ENCODE results near the gene TP73. TPM values are rescaled to one million over a fixed set of nuclear protein-coding genes. Genes with fewer than 3 reads are reported as not detected.

TP73 gene
- total RNA-seq, 1 experiment from 2014 or later, result 0.82 TPM

GRCh38 chr1:3702528-3702927 is 50.2 kb downstream of the TP73 start:
- TF ChIP-seq CTCF (IDR thresholded peaks at IDR 0.05; ENCODE audit: unreplicated experiment), result no peak
- peaks cover 34% of the 10 kb centered on the region for H3K4me1 Mint-ChIP-seq (ENCODE audit: insufficient read depth, unreplicated experiment)
- CTCF ChIA-PET, result interaction anchor here (0.6 to 4.0 kb wide), 7 partner anchors 9 to 1172 kb away, joined by 3 to 19 read pairs (median 5); no protein-coding TSS in a partner anchor

GRCh38 chr1:3702990-3703728 is 50.8 kb downstream of the TP73 start:
- no peaks in the 10 kb centered on the region for H3K36me3 Mint-ChIP-seq (ENCODE audit: insufficient read depth, unreplicated experiment)
- H3K27ac Mint-ChIP-seq (ENCODE audit: low read depth, unreplicated experiment), result peak overlapping the region; percentile 46
- peak; percentile 19 for TF ChIP-seq CTCF (IDR thresholded peaks at IDR 0.05; ENCODE audit: unreplicated experiment)
- intact Hi-C loops (cut with micrococcal nuclease), result no loop called here
- no TSS peak for BruUV-seq (replicated peaks)
- H3K4me3 Mint-ChIP-seq (ENCODE audit: unreplicated experiment), result peak overlapping the region; percentile 46
- H3K27me3 Mint-ChIP-seq (ENCODE audit: insufficient read depth, unreplicated experiment), result no peaks in the 10 kb centered on the region
- ChIA-PET POLR2A (interaction anchor here (0.6 to 5.6 kb wide), 8 partner anchors 8 to 68 kb away, joined by 3 to 72 read pairs (median 6); no protein-coding TSS in a partner anchor), CTCF (interaction anchor here (0.6 to 4.0 kb wide), 9 partner anchors 8 to 1173 kb away, joined by 3 to 19 read pairs (median 4); no protein-coding TSS in a partner anchor)
- no peaks in the 10 kb centered on the region for H3K9me3 Mint-ChIP-seq (ENCODE audit: unreplicated experiment)
- peaks cover 28% of the 10 kb centered on the region for H3K4me1 Mint-ChIP-seq (ENCODE audit: insufficient read depth, unreplicated experiment)
- DNase-seq (ENCODE audit: unreplicated experiment), result peak; percentile 69

More at GRCh38 chr1:3702528-3702927, 50.2 kb downstream of the TP73 start:
- peak; percentile 61 for DNase-seq (ENCODE audit: unreplicated experiment)
- Mint-ChIP-seq H3K27ac (ENCODE audit: low read depth, unreplicated experiment) (peak overlapping the region; percentile 46), H3K9me3 (ENCODE audit: unreplicated experiment) (no peaks in the 10 kb centered on the region), H3K27me3 (ENCODE audit: insufficient read depth, unreplicated experiment) (no peaks in the 10 kb centered on the region), H3K36me3 (ENCODE audit: insufficient read depth, unreplicated experiment) (no peaks in the 10 kb centered on the region), H3K4me3 (ENCODE audit: unreplicated experiment) (no peak overlapping the region)
- no TSS peak for BruUV-seq (replicated peaks)
- POLR2A ChIA-PET, result interaction anchor here (1.1 to 5.6 kb wide), 4 partner anchors 9 to 34 kb away, joined by 3 to 72 read pairs (median 13); no protein-coding TSS in a partner anchor
- intact Hi-C loops (cut with micrococcal nuclease), result no loop called here

- H3K36me3 Mint-ChIP-seq (ENCODE audit: insufficient read depth, unreplicated experiment), result no peaks in the 10 kb centered on the region
- POLR2A ChIA-PET, result interaction anchor here (0.9 to 5.6 kb wide), 6 partner anchors 8 to 35 kb away, joined by 3 to 72 read pairs (median 6); no protein-coding TSS in a partner anchor
- intact Hi-C loops (cut with micrococcal nuclease), result no loop called here
Observed at GRCh38 chr1:3703786-3704371, 51.6 kb downstream of the TP73 start.

More at GRCh38 chr1:3703786-3704371, 51.6 kb downstream of the TP73 start:
- H3K9me3 Mint-ChIP-seq (ENCODE audit: unreplicated experiment), result no peaks in the 10 kb centered on the region
- H3K27me3 Mint-ChIP-seq (ENCODE audit: insufficient read depth, unreplicated experiment), result no peaks in the 10 kb centered on the region
- BruUV-seq (replicated peaks), result no TSS peak
- CTCF ChIA-PET, result interaction anchor here (0.6 to 4.0 kb wide), 6 partner anchors 13 to 1088 kb away, joined by 3 to 19 read pairs (median 5); no protein-coding TSS in a partner anchor
- no peak for DNase-seq (ENCODE audit: unreplicated experiment)
- peak overlapping the region; percentile 46 for H3K27ac Mint-ChIP-seq (ENCODE audit: low read depth, unreplicated experiment)
- H3K4me3 Mint-ChIP-seq (ENCODE audit: unreplicated experiment), result peak overlapping the region; percentile 46
- H3K4me1 Mint-ChIP-seq (ENCODE audit: insufficient read depth, unreplicated experiment), result peaks cover 23% of the 10 kb centered on the region
- no peak for TF ChIP-seq CTCF (IDR thresholded peaks at IDR 0.05; ENCODE audit: unreplicated experiment)
